ENCODE results near the gene ZNF771.

GRCh38 chr16:30371248-30371816 lies 36.1 kb upstream of the ZNF771 start:
- TF ChIP-seq, protein P1, sequence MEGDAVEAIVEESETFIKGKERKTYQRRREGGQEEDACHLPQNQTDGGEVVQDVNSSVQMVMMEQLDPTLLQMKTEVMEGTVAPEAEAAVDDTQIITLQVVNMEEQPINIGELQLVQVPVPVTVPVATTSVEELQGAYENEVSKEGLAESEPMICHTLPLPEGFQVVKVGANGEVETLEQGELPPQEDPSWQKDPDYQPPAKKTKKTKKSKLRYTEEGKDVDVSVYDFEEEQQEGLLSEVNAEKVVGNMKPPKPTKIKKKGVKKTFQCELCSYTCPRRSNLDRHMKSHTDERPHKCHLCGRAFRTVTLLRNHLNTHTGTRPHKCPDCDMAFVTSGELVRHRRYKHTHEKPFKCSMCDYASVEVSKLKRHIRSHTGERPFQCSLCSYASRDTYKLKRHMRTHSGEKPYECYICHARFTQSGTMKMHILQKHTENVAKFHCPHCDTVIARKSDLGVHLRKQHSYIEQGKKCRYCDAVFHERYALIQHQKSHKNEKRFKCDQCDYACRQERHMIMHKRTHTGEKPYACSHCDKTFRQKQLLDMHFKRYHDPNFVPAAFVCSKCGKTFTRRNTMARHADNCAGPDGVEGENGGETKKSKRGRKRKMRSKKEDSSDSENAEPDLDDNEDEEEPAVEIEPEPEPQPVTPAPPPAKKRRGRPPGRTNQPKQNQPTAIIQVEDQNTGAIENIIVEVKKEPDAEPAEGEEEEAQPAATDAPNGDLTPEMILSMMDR (IDR thresholded peaks at IDR 0.05; ENCODE audit: insufficient read depth, low read length, poor library complexity, severe bottlenecking), result no peak
- no peak for TF ChIP-seq EZH2phosphoT487 (conservative IDR thresholded peaks at IDR 0.05; ENCODE audit: low read length)

All from SU-DHL-6 (cell line).